IPS-18a (cell line): ENCODE results near the gene RAD17.
"Not testable (repeated sequence)": the region's sequence is repeated elsewhere in the genome, so short reads cannot be mapped to it uniquely, and the experiment has no call there.

Experiments
- H3K27ac ChIP-seq: one replicate; pipeline ENCODE4 v1.5.1; 2013; ENCODE audit warnings: low read length
- H3K27me3 ChIP-seq: one replicate; pipeline ENCODE4 v1.6.1; 2013; ENCODE audit warnings: mild to moderate bottlenecking, low read length; ENCODE audit not compliant: control insufficient read depth, insufficient read depth
- H3K36me3 ChIP-seq: one replicate; pipeline ENCODE4 v1.6.1; 2013; ENCODE audit warnings: low read depth, low read length; ENCODE audit not compliant: control insufficient read depth
- H3K4me1 ChIP-seq: one replicate; pipeline ENCODE4 v1.6.1; 2013; ENCODE audit warnings: low read depth, low read length; ENCODE audit not compliant: control insufficient read depth
- H3K4me3 ChIP-seq: one replicate; pipeline ENCODE4 v1.5.1; 2013; ENCODE audit warnings: low read length
- H3K9ac ChIP-seq: one replicate; pipeline ENCODE4 v1.6.1; 2013; ENCODE audit warnings: mild to moderate bottlenecking, low read length, moderate library complexity
- H3K9me3 ChIP-seq: one replicate; pipeline ENCODE4 v1.6.1; 2013; ENCODE audit warnings: low read depth, low read length; ENCODE audit not compliant: control insufficient read depth

RAD17 gene

DNA sequence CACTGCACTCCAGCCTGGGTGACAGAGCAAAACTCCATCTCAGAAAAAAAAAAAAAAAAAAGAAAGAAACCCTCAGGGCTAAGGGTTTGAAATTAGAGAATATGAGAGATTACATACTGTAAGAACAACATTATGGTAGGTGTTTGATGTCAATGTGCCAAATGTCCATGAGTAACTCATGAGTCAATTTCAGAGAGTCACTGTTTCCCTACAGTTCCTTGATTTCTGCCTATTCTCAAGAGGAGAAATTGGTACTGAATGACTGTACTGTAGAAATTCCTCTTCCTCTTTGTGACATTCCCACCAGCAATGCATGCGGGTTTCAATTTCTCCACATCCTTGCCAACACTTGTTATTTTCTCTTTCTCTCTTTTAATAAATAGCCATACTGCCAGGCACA lies 80.5 kb downstream of the RAD17 start:
- Histone ChIP-seq H3K4me1 (no peaks in the 10 kb centered on the region), H3K36me3 (no peaks in the 10 kb centered on the region), H3K9me3 (no peaks in the 10 kb centered on the region), H3K4me3 (no peak overlapping the region), H3K27ac (no peak overlapping the region), H3K9ac (no peak overlapping the region), H3K27me3 (no peaks in the 10 kb centered on the region)

DNA sequence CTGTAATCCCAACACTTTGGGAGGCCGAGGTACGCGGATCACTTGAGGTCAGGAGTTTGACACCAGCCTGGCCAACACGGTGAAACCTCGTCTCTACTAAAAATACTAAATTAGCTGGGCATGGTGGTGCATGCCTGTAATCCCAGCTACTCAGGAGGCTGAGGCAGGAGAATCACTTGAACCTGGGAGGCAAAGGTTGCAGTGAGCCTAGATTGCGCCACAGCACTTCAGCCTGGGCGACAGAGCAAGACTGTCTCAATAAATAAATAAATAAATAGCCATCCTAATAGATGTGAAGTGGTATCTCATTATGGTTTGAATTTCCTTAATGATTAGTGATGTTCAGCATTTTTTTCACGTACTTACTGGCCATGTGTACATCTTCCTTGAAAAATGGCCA lies 80.9 kb downstream of the RAD17 start:
- H3K36me3 ChIP-seq, H3K27me3 ChIP-seq, H3K9ac ChIP-seq, H3K9me3 ChIP-seq, H3K4me1 ChIP-seq, H3K4me3 ChIP-seq, H3K27ac ChIP-seq: not testable (repeated sequence)

GRCh38 chr5:69451941-69452647 lies 82.5 kb downstream of the RAD17 start:
- Histone ChIP-seq H3K4me3 (no peak overlapping the region), H3K4me1 (no peaks in the 10 kb centered on the region), H3K9ac (no peak overlapping the region), H3K9me3 (no peaks in the 10 kb centered on the region), H3K27ac (no peak overlapping the region), H3K27me3 (no peaks in the 10 kb centered on the region), H3K36me3 (no peaks in the 10 kb centered on the region)

GRCh38 chr5:69453487-69453886 lies 83.9 kb downstream of the RAD17 start:
- H3K4me1 ChIP-seq, H3K27me3 ChIP-seq, H3K9me3 ChIP-seq, H3K27ac ChIP-seq, H3K9ac ChIP-seq, H3K36me3 ChIP-seq, H3K4me3 ChIP-seq: not testable (repeated sequence)

DNA sequence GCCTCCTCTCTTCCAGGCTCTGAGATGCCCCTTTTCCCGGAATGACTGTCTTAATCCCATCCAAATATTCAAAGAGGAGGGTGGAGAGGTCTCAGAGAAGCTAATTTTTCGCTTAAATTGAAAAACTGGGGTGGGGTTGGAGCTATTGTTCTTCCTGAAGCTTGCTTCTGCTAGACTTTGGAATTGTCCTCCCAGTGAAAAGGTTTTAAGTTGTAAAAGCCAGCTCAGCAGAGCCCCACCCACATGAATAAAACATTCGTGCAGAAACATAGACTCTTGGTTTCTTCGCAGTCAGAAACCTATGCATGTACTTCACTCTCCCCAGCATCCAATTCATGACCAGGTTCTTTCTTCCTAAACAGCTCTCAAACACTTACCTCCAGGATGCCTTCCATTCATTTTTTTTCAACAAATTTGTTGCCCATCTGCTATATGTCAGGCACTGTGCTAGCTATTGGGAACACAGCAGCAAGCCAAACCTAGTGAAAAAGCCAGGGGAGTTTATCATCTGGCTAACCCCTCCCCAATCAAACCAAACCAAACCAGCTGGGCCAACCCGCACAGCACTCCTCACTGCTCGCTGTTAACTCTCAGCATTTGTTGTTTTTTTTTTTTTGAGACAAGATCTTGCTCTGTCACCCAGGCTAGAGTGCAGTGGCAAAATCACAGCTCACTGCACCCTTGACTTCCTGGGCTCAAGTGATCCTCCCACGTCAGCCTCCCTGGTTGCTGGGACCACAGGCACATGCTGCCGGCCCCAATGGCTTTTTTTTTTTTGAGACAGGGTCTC lies 85.0 kb downstream of the RAD17 start:
- Histone ChIP-seq H3K9ac (no peak overlapping the region), H3K9me3 (no peaks in the 10 kb centered on the region), H3K27ac (no peak overlapping the region), H3K36me3 (no peaks in the 10 kb centered on the region), H3K4me3 (no peak overlapping the region), H3K27me3 (no peaks in the 10 kb centered on the region), H3K4me1 (no peaks in the 10 kb centered on the region)

DNA sequence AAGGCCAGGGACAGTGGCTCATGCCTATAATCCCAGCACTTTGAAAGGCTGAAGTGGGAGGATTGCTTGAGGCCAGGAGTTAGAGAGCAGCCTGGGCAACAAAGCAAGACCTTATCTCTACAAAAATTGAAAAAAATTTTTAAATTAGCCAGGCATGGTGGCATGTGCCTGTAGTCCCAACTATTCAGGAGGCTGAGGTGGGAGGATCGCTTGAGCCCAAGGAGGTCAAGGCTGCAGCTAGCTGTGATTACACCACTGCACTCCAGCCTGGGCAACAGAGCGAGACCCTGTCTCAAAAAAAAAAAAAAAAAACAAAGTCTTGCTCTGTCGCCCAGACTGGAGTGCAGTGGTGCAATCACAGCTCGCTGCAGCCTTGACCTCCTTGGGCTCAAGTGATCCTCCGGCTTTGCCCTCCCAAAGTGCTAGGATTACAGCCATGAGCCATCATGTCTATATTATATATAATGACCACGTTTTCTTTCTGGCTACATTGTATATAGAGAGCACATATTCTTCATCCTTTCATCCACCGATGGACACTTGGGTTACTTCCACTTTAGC lies 85.9 kb downstream of the RAD17 start:
- H3K4me1 ChIP-seq, H3K9ac ChIP-seq, H3K27me3 ChIP-seq, H3K4me3 ChIP-seq, H3K9me3 ChIP-seq, H3K36me3 ChIP-seq, H3K27ac ChIP-seq: not testable (repeated sequence)

GRCh38 chr5:69462170-69462569 lies 92.6 kb downstream of the RAD17 start:
- Histone ChIP-seq H3K4me3 (no peak overlapping the region), H3K9ac (no peak overlapping the region), H3K4me1 (no peaks in the 10 kb centered on the region), H3K9me3 (no peaks in the 10 kb centered on the region), H3K36me3 (no peaks in the 10 kb centered on the region), H3K27ac (no peak overlapping the region), H3K27me3 (no peaks in the 10 kb centered on the region)
